Stimulated activated naive CD8-positive, alpha-beta T cell treated with anti-CD3 and anti-CD28 coated beads, Interleukin-15, Interleukin-2, amounts not matched to agents 100 ng/mL and 50 ng/mL, for 24 hours (primary cell): Measurements from ENCODE around the gene GPSM1.
A peak's percentile ranks its signal among the peaks of the same experiment; 100 is the strongest.

ENCODE experiments used
- H3K27ac Mint-ChIP-seq: one replicate; pipeline ENCODE4 v1.8.0; 2021; ENCODE audit warnings: mild to moderate bottlenecking, mixed read lengths
- H3K27me3 Mint-ChIP-seq: one replicate; pipeline ENCODE4 v1.8.0; 2021; ENCODE audit warnings: mixed read lengths
- H3K36me3 Mint-ChIP-seq: one replicate; pipeline ENCODE4 v1.8.0; 2021; ENCODE audit warnings: low read depth, mixed read lengths
- H3K4me1 Mint-ChIP-seq: one replicate; pipeline ENCODE4 v1.8.0; 2021; ENCODE audit warnings: low read depth, mixed read lengths
- H3K4me3 Mint-ChIP-seq: one replicate; pipeline ENCODE4 v1.8.0; 2021; ENCODE audit warnings: mild to moderate bottlenecking, mixed read lengths
- H3K9me3 Mint-ChIP-seq: one replicate; pipeline ENCODE4 v1.8.0; 2021; ENCODE audit warnings: mixed read lengths

The GPSM1 gene

GRCh38 chr9:136328011-136328621, 777 bp downstream of the GPSM1 start:
- H3K4me1 Mint-ChIP-seq: no peaks in the 10 kb centered on the region
- H3K4me3 Mint-ChIP-seq: peak overlapping the region; percentile 17
- no peak overlapping the region for H3K27ac Mint-ChIP-seq
- H3K9me3 Mint-ChIP-seq: no peaks in the 10 kb centered on the region
- no peaks in the 10 kb centered on the region for H3K27me3 Mint-ChIP-seq
- H3K36me3 Mint-ChIP-seq: no peaks in the 10 kb centered on the region

GRCh38 chr9:136328622-136329041, 1.3 kb downstream of the GPSM1 start:
- H3K27ac Mint-ChIP-seq: no peak overlapping the region
- H3K36me3 Mint-ChIP-seq: no peaks in the 10 kb centered on the region
- H3K4me1 Mint-ChIP-seq: no peaks in the 10 kb centered on the region
- peak overlapping the region; percentile 51 for H3K4me3 Mint-ChIP-seq
- H3K9me3 Mint-ChIP-seq: no peaks in the 10 kb centered on the region
- no peaks in the 10 kb centered on the region for H3K27me3 Mint-ChIP-seq

GRCh38 chr9:136329211-136329627, 1.9 kb downstream of the GPSM1 start:
- Mint-ChIP-seq H3K9me3 (no peaks in the 10 kb centered on the region), H3K4me3 (no peak overlapping the region), H3K4me1 (no peaks in the 10 kb centered on the region), H3K27ac (no peak overlapping the region), H3K27me3 (no peaks in the 10 kb centered on the region), H3K36me3 (no peaks in the 10 kb centered on the region)

- Mint-ChIP-seq H3K27me3 (no peaks in the 10 kb centered on the region), H3K27ac (no peak overlapping the region), H3K4me3 (no peak overlapping the region), H3K36me3 (no peaks in the 10 kb centered on the region), H3K9me3 (no peaks in the 10 kb centered on the region), H3K4me1 (no peaks in the 10 kb centered on the region)
Measured at GRCh38 chr9:136329636-136330405, 2.5 kb downstream of the GPSM1 start.

GRCh38 chr9:136330406-136330990, 3.2 kb downstream of the GPSM1 start:
- no peak overlapping the region for H3K4me3 Mint-ChIP-seq
- no peaks in the 10 kb centered on the region for H3K4me1 Mint-ChIP-seq
- no peaks in the 10 kb centered on the region for H3K27me3 Mint-ChIP-seq
- no peak overlapping the region for H3K27ac Mint-ChIP-seq
- no peaks in the 10 kb centered on the region for H3K36me3 Mint-ChIP-seq
- H3K9me3 Mint-ChIP-seq: no peaks in the 10 kb centered on the region

- Mint-ChIP-seq H3K9me3 (no peaks in the 10 kb centered on the region), H3K27me3 (no peaks in the 10 kb centered on the region), H3K27ac (no peak overlapping the region), H3K4me1 (no peaks in the 10 kb centered on the region), H3K4me3 (no peak overlapping the region), H3K36me3 (no peaks in the 10 kb centered on the region)
Measured at GRCh38 chr9:136331030-136331429, 3.7 kb downstream of the GPSM1 start.

GRCh38 chr9:136331556-136332481, 4.5 kb downstream of the GPSM1 start:
- Mint-ChIP-seq H3K9me3 (no peaks in the 10 kb centered on the region), H3K36me3 (no peaks in the 10 kb centered on the region), H3K4me3 (no peak overlapping the region), H3K27me3 (no peaks in the 10 kb centered on the region), H3K4me1 (no peaks in the 10 kb centered on the region), H3K27ac (no peak overlapping the region)

- H3K27ac Mint-ChIP-seq: no peak overlapping the region
- no peaks in the 10 kb centered on the region for H3K36me3 Mint-ChIP-seq
- H3K4me3 Mint-ChIP-seq: no peak overlapping the region
- H3K4me1 Mint-ChIP-seq: no peaks in the 10 kb centered on the region
- no peaks in the 10 kb centered on the region for H3K27me3 Mint-ChIP-seq
- no peaks in the 10 kb centered on the region for H3K9me3 Mint-ChIP-seq
Measured at GRCh38 chr9:136332482-136332983, 5.2 kb downstream of the GPSM1 start.

- H3K9me3 Mint-ChIP-seq: no peaks in the 10 kb centered on the region
Measured at GRCh38 chr9:136333045-136333444, 5.7 kb downstream of the GPSM1 start.

GRCh38 chr9:136333486-136333885, 6.1 kb downstream of the GPSM1 start:
- no peak overlapping the region for H3K4me3 Mint-ChIP-seq
- H3K4me1 Mint-ChIP-seq: no peaks in the 10 kb centered on the region
- no peaks in the 10 kb centered on the region for H3K27me3 Mint-ChIP-seq
- H3K36me3 Mint-ChIP-seq: no peaks in the 10 kb centered on the region
- H3K9me3 Mint-ChIP-seq: no peaks in the 10 kb centered on the region
- H3K27ac Mint-ChIP-seq: no peak overlapping the region

More at GRCh38 chr9:136333045-136333444, 5.7 kb downstream of the GPSM1 start:
- Mint-ChIP-seq H3K4me1 (no peaks in the 10 kb centered on the region), H3K36me3 (no peaks in the 10 kb centered on the region), H3K4me3 (no peak overlapping the region), H3K27ac (no peak overlapping the region), H3K27me3 (no peaks in the 10 kb centered on the region)

- Mint-ChIP-seq H3K9me3 (no peaks in the 10 kb centered on the region), H3K27me3 (no peaks in the 10 kb centered on the region), H3K36me3 (no peaks in the 10 kb centered on the region), H3K4me1 (no peaks in the 10 kb centered on the region), H3K4me3 (no peak overlapping the region), H3K27ac (no peak overlapping the region)
Measured at GRCh38 chr9:136334541-136334940, 7.2 kb downstream of the GPSM1 start.

GRCh38 chr9:136335296-136336155, 8.2 kb downstream of the GPSM1 start:
- H3K9me3 Mint-ChIP-seq: no peaks in the 10 kb centered on the region
- H3K4me1 Mint-ChIP-seq: no peaks in the 10 kb centered on the region
- H3K27me3 Mint-ChIP-seq: no peaks in the 10 kb centered on the region
- H3K4me3 Mint-ChIP-seq: no peak overlapping the region
- H3K36me3 Mint-ChIP-seq: no peaks in the 10 kb centered on the region
- H3K27ac Mint-ChIP-seq: no peak overlapping the region

GRCh38 chr9:136336156-136336870, 9.0 kb downstream of the GPSM1 start:
- H3K4me1 Mint-ChIP-seq: no peaks in the 10 kb centered on the region
- H3K27me3 Mint-ChIP-seq: no peaks in the 10 kb centered on the region
- H3K9me3 Mint-ChIP-seq: no peaks in the 10 kb centered on the region
- H3K4me3 Mint-ChIP-seq: no peak overlapping the region
- no peak overlapping the region for H3K27ac Mint-ChIP-seq
- no peaks in the 10 kb centered on the region for H3K36me3 Mint-ChIP-seq
